ENCODE measurements around the gene B3GALT2. TPM values are rescaled to one million over a fixed set of nuclear protein-coding genes. Genes with fewer than 3 reads are reported as not detected.
"Not testable (repeated sequence)": the region's sequence is repeated elsewhere in the genome, so short reads cannot be mapped to it uniquely, and the experiment has no call there.

Gene B3GALT2
- total RNA-seq, result not detected

- no peak for TF ChIP-seq CTCF (IDR thresholded peaks at IDR 0.05)
- H3K27ac ChIP-seq, result peak within 1 kb of the TSS; percentile 29 to 49
- no peak for DNase-seq (ENCODE audit: low spot score in 2 of 2)
- intact Hi-C loops (cut with DNase I), result no loop called here
- H3K4me1 ChIP-seq, result peaks cover 0 to 29% of the 10 kb centered on the region in 2 donors
- H3K4me3 ChIP-seq, result peak within 1 kb of the TSS; percentile 43 to 54
- no peaks in the 10 kb centered on the region for H3K9me3 ChIP-seq
- no peaks in the 10 kb centered on the region for H3K27me3 ChIP-seq
- no peaks in the 10 kb centered on the region for H3K36me3 ChIP-seq
These were observed at the start of gene B3GALT2 for GRCh38 chr1:193185901-193186731. Gene B3GALT2, minus strand, starts transcription at chr1:193186613. Its CDS starts 5,051 bp downstream, at chr1:193181562.

GRCh38 chr1:193234530-193234929 lies 48.1 kb upstream of the B3GALT2 start:
- Histone ChIP-seq H3K27ac (no peak overlapping the region), H3K9me3 (no peaks in the 10 kb centered on the region), H3K36me3 (peaks cover 9 to 38% of the 10 kb centered on the region in 2 donors), H3K27me3 (no peaks in the 10 kb centered on the region), H3K4me3 (no peak overlapping the region), H3K4me1 (no peaks in the 10 kb centered on the region)
- TF ChIP-seq CTCF (IDR thresholded peaks at IDR 0.05), result no peak
- intact Hi-C loops (cut with DNase I), result no loop called here
- no peak for DNase-seq (ENCODE audit: low spot score in 2 of 2)

- H3K4me3 ChIP-seq; H3K9me3 ChIP-seq; H3K27me3 ChIP-seq; H3K4me1 ChIP-seq; H3K27ac ChIP-seq; intact Hi-C loops (cut with DNase I); DNase-seq (ENCODE audit: low spot score in 2 of 2): not testable (repeated sequence)
- H3K36me3 ChIP-seq, result peaks cover 0 to 11% of the 10 kb centered on the region in 2 donors
These were observed 44.7 kb upstream of the B3GALT2 start for GRCh38 chr1:193231146-193231545.

GRCh38 chr1:193229136-193229535 lies 42.7 kb upstream of the B3GALT2 start:
- H3K4me1 ChIP-seq, result no peaks in the 10 kb centered on the region
- no peak for TF ChIP-seq CTCF (IDR thresholded peaks at IDR 0.05)

GRCh38 chr1:193222056-193222615 lies 35.7 kb upstream of the B3GALT2 start:
- Histone ChIP-seq H3K4me3 (no peak overlapping the region), H3K27ac (no peak overlapping the region), H3K36me3 (peaks cover 5 to 23% of the 10 kb centered on the region in 2 donors), H3K27me3 (no peaks in the 10 kb centered on the region), H3K4me1 (no peaks in the 10 kb centered on the region), H3K9me3 (no peaks in the 10 kb centered on the region)
- no peak for DNase-seq (ENCODE audit: low spot score in 2 of 2)
- TF ChIP-seq CTCF (IDR thresholded peaks at IDR 0.05), result no peak
- intact Hi-C loops (cut with DNase I), result no loop called here

More at GRCh38 chr1:193229136-193229535, 42.7 kb upstream of the B3GALT2 start:
- H3K27me3 ChIP-seq, result no peaks in the 10 kb centered on the region
- H3K4me3 ChIP-seq, result no peak overlapping the region
- no peak for DNase-seq (ENCODE audit: low spot score in 2 of 2)
- intact Hi-C loops (cut with DNase I), result no loop called here
- H3K36me3 ChIP-seq, result peaks cover 0 to 4% of the 10 kb centered on the region in 2 donors
- H3K9me3 ChIP-seq, result no peaks in the 10 kb centered on the region
- H3K27ac ChIP-seq, result no peak overlapping the region

- TF ChIP-seq CTCF (IDR thresholded peaks at IDR 0.05), result no peak
- Histone ChIP-seq H3K27ac (no peak overlapping the region), H3K4me1 (no peaks in the 10 kb centered on the region), H3K9me3 (no peaks in the 10 kb centered on the region), H3K4me3 (no peak overlapping the region), H3K36me3 (peaks cover 5 to 28% of the 10 kb centered on the region in 2 donors), H3K27me3 (no peaks in the 10 kb centered on the region)
- no peak for DNase-seq (ENCODE audit: low spot score in 2 of 2)
- intact Hi-C loops (cut with DNase I), result no loop called here
These were observed 35.2 kb upstream of the B3GALT2 start for GRCh38 chr1:193221651-193222050.

All from ascending aorta (tissue), 2 donors.